Right kidney (tissue), 1 donor: ENCODE results near the gene EOMES.

Source experiments
- DNase-seq: peaks from one replicate; pipeline ENCODE4 v3.0.0-alpha.2; 2016

EOMES gene

GRCh38 chr3:27720899-27721716, 1.0 kb downstream of the EOMES start:
- DNase-seq = peak; percentile 69

- DNase-seq = no peak
These were observed 2.7 kb downstream of the EOMES start for GRCh38 chr3:27719314-27720003.

DNA sequence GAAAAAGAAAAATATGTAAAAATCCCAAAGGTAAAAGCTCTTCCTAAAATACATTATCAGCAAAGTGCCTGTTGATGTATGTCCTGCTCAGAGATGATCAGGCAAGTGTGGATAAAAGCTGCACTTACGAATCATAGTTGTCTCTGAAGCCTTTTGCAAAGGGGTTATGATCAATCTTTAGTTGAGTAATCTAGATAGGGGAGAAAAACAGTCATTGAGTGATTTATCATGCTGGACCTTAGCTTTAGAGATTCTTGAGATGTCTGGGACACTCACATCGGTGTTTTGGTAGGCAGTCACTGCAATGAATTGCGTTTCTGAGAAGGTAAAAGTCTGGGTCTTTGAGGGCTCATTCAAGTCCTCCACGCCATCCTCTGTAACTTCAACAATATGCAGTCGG, 3.7 kb downstream of the EOMES start:
- no peak for DNase-seq

DNA sequence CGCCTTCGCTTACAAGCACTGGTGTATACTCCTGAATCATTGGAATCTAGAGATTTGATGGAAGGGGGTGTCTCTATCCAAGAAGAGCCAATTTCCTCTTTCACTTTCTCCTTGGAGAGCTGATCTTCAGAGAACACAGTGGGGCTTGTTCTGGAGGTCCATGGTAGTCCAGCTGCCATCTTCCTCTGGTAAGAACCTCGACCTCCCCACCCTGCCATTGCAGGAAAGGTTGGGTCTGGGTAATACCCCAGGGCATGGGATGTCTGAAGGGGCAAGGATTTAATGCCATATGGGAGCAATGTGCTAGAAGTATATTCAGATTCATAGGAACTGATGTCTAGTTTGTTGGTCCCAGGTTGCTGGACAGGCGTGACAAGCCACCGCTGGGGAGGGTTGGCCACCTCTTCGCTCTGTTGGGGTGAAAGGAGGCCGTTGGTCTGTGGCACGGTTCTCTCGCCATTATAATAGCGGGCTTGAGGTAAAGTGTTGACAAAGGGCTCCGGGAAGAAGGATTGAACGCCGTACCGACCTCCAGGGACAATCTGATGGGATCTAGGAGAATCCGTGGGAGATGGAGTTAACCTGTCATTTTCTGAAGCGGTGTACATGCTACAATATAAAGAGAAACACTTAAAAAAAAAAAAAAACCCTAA, 4.8 kb downstream of the EOMES start:
- DNase-seq = no peak

DNA sequence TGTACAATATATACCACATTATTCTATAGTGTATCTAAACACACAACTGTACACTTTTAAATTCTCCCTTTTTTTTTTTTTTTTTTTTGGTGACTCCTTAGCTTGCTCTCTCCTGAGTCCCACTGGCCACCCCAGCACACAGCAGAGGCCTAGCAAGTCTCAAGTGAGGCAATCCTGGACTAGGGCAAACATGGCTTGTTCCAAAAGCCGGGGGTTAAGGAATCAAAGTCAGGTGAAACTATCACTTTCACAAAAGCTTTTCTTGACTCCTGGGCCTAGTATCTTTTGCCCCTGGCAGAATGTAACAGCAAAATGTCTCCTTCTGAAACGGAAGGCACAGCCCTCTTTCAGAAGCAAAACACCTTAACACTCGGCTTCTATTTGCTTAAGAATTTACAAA, 5.8 kb downstream of the EOMES start:
- DNase-seq = no peak

- DNase-seq = no peak
These were observed 6.3 kb downstream of the EOMES start for GRCh38 chr3:27715863-27716262.

GRCh38 chr3:27715454-27715806, 6.7 kb downstream of the EOMES start:
- DNase-seq = no peak

DNA sequence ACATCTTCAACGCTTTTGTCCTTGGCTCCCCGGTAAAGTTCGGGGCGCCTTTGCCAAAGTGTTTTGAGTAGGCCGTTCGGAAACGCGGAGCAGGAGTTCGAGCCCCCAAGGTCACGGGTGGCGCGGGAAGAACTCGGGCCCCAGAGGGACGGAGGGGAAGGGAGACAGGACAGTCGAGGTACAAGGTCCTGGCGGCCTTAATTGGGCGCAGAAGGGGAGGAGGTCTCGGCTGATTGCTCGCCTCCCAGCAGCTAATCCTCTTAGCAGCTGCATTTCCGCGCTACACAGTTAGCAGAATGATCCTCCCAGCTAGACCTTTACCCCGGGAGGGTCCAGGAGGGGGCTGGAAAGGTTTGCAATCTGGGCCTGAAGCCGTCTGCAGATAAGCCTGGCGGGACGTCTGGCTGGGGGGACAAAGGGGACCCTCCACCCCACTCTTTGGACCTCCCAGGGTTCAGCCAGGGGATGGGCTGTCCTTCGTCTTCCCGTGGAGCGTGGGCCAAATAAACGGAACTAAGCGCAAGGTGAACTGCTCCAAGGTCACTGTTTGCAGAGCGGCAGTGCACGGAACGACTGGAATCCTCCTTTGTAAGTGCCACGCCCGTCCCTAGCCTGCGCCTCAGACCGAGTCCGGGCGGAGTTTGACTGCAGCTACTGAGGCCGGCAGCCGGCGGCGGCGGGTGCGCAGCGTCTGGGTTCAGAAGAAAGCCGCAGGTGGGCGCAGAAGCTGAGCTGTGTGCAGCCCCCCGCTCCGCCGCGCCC, 7.2 kb downstream of the EOMES start:
- peak; percentile 66 for DNase-seq

DNA sequence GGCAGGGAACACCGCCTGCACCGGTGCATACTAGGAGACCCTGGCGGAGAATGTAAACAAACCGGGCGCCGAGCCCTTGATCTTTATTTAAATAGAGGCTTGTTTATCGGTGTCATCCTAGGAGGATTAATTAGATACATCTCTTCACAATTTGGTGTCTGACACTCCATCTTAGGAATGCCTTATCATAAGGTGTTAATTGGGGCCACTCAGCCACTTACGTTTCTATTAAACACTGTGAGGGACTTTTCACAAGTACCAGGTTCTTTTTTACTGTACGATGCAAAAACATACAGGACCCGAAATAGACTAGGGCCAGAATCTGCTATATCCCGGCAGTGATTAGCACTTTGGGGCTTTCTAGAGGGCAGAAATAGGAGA, 8.0 kb downstream of the EOMES start:
- no peak for DNase-seq

- DNase-seq = peak; percentile 58
These were observed 8.5 kb downstream of the EOMES start for GRCh38 chr3:27713435-27714145.

DNA sequence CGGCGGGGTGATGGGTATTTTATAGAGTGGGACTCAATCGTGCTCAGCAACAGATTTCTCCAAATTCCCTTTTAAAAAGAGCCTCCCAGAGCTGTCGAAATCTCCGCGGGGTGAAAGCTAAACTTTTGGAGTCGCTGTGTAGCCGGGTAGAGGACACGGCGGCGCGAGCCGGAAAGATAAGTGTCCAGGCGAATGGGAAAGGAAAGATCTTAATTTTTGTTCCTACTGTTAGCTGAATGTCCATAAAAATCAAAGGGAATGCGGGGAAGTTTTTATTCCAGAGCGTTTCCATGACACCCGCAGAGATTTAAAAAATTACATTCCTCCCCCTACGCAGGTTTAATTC, 9.1 kb downstream of the EOMES start:
- DNase-seq = no peak

GRCh38 chr3:27712136-27713077, 9.7 kb downstream of the EOMES start:
- DNase-seq = peak; percentile 79

DNA sequence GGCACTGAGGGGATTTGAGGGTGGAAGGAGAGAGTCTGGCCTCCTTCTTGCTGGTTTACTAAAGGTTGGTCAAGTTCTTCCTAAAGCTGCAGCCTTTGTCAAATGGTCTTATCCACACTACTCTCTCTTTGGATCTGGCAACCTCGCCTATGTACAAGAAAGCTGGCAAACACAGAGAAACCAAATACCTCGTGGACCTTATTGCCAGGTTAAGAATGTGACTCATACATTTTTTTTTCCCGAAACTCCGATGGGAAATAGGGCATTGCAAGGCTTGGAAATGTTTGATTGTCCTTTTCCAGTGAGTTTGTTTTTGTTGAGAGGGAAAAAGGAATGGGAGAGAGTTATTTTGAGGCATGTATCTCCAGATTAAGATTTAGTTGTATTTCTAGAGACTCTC, 13.9 kb downstream of the EOMES start:
- no peak for DNase-seq

DNA sequence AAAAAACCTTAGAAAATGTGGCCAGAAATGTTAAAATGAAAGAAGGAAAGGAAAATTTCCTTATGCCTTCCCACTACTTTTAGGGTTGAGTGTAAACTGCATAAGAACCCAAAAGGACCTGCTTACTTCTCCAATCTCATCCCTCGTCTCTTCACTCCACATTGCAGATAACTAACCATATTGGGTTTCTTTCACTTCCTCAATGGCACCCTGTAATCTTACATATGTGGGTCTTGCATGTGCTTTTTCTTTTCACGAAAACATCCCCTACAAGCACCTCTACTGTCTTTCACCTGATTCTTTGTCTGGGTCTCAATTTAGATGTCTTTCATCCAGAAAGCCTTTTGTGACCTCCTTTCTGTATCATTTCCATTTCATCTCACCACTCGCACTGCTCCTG, 23.1 kb downstream of the EOMES start:
- no peak for DNase-seq

DNA sequence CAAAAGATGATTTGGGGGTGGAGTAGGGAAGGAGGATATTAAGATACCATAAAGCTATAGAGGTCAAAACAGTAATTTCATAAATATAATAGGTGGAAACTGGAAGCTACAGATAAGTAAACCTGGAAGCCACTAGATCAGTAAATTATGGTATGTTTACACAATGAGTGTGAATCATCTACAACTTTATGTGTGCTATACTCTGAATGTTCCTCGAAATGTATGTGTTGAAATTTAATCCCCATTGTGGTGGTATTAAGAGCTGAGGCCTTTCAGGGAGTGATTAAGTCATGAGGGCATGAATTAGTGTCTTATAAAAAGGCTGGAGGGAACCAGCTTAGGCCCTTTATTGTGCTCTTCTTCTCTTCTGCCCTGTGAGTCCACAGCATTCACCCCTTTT, 25.2 kb downstream of the EOMES start:
- DNase-seq = no peak

- no peak for DNase-seq
These were observed 26.5 kb downstream of the EOMES start for GRCh38 chr3:27695636-27696035.

GRCh38 chr3:27688053-27688452, 34.1 kb downstream of the EOMES start:
- DNase-seq = no peak

- no peak for DNase-seq
These were observed 35.5 kb downstream of the EOMES start for GRCh38 chr3:27686642-27687041.

DNA sequence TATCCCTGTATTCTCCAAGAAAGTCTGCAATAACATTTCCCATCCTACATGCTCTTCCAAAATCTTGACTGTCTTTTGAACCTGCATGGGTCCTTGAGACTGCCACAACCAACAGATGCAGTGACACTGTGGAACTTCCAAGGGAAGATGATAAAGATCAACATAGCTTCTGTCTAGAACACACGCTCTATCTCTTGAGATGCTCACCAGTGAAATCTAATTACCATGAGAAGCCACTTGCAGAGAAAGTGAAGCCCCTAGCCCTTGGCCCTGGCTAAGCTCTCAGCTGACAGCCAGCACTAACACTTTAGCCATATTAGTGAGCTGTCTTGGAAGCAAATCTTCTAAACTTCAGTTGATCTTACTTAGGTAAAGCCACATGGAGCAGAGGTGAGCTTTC, 36.6 kb downstream of the EOMES start:
- no peak for DNase-seq

GRCh38 chr3:27684302-27684701, 37.8 kb downstream of the EOMES start:
- DNase-seq = no peak

DNA sequence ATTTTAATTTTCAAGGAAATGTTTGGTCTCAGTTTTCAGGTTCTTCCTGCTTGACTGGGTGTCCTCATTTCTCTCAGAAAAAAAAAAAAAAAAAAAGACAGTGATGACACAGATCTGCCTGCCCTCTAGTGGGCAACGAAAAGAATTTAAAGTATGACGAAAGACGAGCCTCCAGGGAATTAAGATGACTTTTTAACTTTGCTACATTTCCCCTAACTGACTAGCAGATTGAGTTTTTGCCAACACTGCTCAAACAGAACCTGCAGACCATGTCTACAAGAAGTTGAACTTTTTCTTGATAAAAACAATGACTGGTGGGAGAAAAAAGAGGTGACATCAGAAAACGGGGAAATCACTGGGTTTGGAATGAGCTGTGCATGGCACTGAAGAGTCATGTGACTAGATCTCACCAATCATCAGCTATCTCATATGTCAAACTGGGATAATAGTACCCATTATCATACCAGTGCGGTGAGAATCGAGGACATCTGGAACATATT, 40.8 kb downstream of the EOMES start:
- peak; percentile 51 for DNase-seq
